Myocyte (in vitro differentiated cells): ENCODE data around the gene OR52K2. TPM values are rescaled to one million over a fixed set of nuclear protein-coding genes. Genes with fewer than 3 reads are reported as not detected.
"Not testable (repeated sequence)": the region's sequence is repeated elsewhere in the genome, so short reads cannot be mapped to it uniquely, and the experiment has no call there.

Experiments
- DNase-seq: peaks from one replicate; pipeline ENCODE4 v3.0.0-alpha.2; 2012; ENCODE audit warnings: low read depth
- total RNA-seq: library from RNA; depleted of rRNA; stranded (reverse); fragments of >200 nt; gene quantifications from 2 replicates; pipeline ENCODE4 v1.2.3, GENCODE V29; 2014

Gene OR52K2
- total RNA-seq, 1 donor from 2014 or later = not detected

DNA sequence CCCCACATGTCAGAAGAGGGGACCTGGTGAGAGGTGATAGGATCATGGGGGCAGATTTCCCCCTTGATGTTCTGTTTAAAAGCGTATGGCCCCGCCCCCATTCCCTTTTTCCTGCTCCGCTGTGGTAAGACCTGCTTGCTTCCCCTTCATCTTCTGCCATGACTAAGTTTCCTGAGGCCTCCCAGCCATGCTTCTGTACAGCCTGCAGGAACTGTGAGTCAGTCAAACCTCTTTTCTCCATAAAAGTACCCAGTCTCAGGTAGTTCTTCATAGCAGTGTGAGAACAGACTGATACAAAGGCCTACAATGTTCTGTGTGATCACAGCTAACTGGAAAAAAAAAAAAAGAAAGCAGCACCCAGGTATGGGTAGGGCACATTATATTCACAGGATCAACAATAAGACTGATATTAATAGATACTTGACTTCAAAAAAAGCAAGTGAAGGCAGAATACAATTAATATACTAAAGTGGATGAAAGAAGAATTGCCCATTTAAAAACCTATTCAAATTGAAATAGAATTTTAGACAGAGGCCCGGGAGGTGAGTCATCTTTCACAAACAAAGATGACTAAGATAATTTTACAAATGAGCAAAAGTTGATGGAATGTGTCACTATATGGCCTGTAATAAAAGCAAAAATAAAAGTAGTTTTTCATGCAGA, 31.6 kb downstream of the OR52K2 start:
- DNase-seq = no peak

DNA sequence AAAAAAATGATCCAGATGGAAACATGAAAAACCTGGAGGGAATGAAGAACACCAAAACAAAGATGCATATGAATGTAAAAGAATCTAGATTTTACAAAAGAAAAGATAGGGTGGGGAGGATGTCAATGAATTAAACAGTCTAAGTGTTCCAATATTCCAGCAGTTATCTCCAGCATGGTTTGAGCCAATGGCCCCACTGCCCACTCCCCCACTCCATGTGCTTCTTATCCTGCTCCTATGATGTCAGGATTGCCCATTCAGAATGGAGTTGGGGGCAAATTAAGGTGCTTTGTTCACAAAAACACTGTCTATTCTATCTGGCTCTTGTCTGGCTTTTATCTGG, 32.1 kb downstream of the OR52K2 start:
- no peak for DNase-seq

DNA sequence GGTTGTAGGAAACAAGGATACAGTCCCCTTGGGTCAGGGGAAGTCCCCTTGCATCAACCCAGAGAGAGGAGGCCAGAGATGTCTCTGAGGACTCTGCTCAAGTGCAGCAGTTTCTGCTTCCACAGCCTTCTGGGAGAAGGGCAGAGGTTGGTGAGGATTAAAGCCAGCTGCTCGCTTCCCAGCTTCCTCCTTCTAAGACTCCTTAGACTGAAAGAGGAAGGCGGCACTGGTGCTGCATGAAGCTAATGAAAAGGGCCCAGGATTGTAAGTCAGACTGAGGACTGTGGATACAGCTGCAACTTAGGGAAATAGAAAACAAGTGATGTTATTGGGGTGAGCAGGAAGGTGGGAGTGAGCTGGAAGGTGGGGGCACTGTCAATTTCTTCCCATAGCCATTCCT, 33.4 kb downstream of the OR52K2 start, which contains the start of gene OR52K1:
Gene OR52K1 (plus strand): TSS at position 202 of the 400 bp plus-strand sequence. CDS start 6,255 bp downstream, outside the sequence.
- DNase-seq = no peak

DNA sequence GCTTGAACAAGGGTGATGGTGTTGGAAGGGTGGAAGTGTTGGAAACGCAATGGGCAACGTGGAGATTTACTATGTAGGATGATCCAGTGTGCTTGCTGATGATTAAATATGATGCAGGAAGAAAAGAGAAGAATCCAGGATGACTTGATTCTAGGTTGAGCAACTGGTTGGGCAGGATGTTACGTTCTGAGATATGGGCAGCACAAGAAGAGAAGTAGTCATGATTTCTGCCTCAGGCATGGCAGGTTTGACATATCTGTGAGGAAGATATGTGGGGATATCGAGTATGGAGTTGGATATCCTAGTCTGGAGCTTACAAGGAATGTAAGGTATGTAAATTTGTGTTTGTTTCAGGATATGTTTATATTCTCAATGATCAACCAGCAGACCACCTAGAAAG, 35.2 kb downstream of the OR52K2 start:
- DNase-seq = no peak

DNA sequence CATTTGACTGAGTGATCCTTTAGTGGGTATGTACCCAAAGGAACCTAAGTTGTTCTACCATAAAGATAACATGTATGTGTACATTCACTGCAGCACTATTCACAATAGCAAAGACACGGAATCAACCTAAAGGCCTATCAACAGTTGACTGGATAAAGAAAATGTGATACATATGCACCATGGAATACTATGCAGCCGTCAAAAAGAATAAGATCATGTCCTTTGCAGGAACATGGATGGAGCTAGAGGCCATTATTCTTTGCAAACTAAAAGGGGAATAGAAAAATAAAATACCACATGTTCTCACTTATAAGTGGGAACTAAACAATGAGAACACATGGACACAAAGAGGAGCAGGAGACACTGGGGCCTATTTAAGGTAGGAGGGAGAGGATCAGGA, 42.3 kb downstream of the OR52K2 start:
- not testable (repeated sequence) for DNase-seq

DNA sequence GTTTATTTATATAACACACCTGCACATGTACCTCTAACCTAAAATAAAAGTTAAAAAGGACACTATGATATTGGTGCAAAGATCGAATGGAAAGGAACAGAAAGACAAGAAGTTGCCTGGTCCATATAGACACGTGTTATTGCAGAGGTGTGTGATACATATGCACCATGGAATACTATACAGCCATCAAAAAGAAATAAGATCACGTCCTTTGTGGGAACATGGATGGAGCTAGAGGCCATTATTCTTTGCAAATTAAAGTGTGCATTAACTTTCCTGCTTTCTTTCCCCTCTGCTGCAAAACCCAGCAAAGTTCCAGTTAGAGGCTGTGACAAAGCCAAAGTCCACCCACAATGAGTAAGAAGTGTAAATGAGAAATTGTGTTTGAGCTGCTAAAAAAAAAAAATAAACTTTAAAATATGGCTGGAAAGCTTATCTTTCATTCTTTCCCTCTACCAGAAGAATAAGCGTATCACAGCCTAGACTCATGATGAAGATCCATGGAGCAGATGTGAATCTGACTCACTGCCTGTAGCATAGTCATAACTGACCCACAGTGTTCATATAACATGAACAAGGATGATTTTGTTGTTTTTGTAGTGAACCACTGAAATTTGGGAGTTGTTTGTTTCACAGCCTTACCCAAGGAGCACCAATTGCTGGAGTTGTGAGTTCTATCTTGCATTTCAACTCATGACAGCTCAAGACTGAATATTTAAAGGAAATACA, 42.9 kb downstream of the OR52K2 start:
- no peak for DNase-seq

DNA sequence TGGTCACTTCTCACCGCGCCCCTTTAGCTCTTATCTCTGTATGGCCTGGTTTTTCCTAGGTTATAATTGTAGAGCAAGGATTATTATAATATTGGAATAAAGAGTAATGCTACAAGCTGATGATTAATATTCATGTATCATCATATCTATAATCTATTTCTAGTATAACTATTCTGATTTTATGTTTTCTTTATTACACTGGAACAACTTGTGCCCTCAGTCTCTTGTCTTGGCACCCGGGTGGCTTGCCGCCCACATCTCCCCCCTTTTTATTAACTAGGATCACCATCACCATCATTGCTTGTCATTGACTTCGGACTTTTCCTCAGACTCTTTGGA, 44.4 kb downstream of the OR52K2 start:
- no peak for DNase-seq

DNA sequence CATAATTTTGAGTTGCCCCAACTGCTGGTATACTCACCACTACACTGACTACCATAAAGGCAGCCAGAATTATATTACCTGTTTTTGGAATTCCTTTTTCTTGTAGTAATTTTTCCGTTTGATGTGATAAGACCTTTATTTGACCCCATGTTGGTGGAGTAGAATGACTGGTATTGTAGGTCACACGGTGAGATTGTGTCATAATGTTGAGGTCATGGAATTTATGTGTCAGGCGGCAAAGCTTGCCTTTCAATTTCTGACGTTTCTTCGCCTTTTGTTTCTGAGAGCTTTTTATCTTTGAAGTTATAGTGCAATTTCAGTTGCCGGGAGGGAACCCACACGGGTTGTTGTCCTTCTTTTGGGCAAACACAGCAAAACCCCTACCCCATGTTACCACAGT, 46.4 kb downstream of the OR52K2 start:
- no peak for DNase-seq

DNA sequence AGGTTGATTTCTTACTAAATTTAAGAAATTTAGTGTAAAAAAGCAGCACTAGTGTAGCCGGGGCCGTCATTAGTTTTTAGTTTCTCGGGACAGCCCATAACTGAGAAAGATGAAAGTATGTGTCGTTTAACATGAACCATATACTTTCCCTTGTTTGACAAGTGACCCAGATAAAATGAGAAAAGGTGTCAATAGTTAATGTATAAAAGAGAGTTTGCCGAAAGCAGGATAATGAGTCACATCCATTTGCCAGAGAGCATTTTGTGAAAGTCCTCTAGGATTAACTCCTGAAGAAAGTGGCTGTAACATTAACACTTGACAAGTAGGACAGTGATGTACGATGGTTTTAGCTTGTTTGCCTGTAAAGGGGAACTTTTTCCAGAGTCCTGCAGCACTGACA, 46.9 kb downstream of the OR52K2 start:
- DNase-seq = no peak

DNA sequence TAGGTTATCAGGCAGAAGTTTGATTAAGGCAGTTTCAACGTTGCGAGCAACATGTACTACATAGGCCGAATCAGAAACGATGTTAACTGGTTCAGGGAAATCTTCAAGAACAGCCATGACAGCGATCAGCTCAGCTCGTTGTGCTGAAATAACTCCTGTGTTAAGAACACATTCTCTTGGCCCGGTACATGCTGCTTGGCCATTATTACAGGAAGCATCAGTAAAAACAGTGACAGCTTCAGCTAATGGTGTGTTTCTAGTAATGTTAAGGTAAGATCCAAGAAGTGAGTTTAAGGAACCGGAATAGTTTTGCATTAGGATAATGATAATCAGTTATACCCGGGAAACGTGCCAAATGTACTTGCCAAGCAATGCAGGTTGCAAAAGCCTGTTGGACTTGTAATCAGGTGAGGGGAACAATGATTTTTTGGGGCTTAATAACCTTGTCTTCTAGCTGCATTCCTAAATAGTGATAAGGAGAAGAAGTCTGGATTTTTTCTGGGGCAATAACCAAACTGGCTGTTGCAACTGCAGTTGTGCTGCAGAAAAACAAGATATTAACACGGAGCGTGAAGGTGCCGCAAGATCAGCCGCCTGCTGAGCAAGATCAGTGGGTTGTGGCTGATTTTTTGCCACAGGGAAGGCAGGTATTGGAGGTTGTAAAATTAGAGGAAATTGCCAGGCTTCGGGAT, 47.6 kb downstream of the OR52K2 start:
- no peak for DNase-seq

Other genes with a start within 250 kb of the OR52K2 start
- not detected in 2 replicates for gene OR52B4, start 80.9 kb upstream of the OR52K2 start, total RNA-seq
- 7.0 and 8.1 TPM in 2 replicates for gene TRIM21, start 55.6 kb upstream of the OR52K2 start, total RNA-seq
- not detected in 2 replicates for gene OR52K1, start 33.4 kb downstream of the OR52K2 start, total RNA-seq
- gene OR52M1, start 95.9 kb downstream of the OR52K2 start, total RNA-seq = not detected in 2 replicates
- gene OR52I2, start 132.4 kb downstream of the OR52K2 start, total RNA-seq = not detected in 2 replicates
- not detected in 2 replicates for gene OR52I1, start 144.7 kb downstream of the OR52K2 start, total RNA-seq
- gene TRIM68, start 158.9 kb downstream of the OR52K2 start, total RNA-seq = 9.8 and 12.5 TPM in 2 replicates
- not detected in 2 replicates for gene OR51D1, start 188.2 kb downstream of the OR52K2 start, total RNA-seq
- not detected in 2 replicates for gene OR51E1, start 194.7 kb downstream of the OR52K2 start, total RNA-seq
- not detected in 2 replicates for gene OR51E2, start 248.6 kb downstream of the OR52K2 start, total RNA-seq